GM19239 (cell line): ENCODE data around the gene SUPT5H.
A peak's percentile ranks its signal among the peaks of the same experiment; 100 is the strongest.
"Not testable (repeated sequence)": the region's sequence is repeated elsewhere in the genome, so short reads cannot be mapped to it uniquely, and the experiment has no call there.

Experiments
- DNase-seq: peaks from one replicate; pipeline ENCODE4 v3.0.0; 2011; ENCODE audit warnings: low spot score; ENCODE audit not compliant: insufficient read length
- FAIRE-seq: peaks from 2 replicates; lab custom pipeline; 2011; peaks lifted over from hg19 to GRCh38; lab: Jason Lieb, UNC

The SUPT5H gene

GRCh38 chr19:39449116-39449797 lies 3.9 kb downstream of the SUPT5H start:
- FAIRE-seq (no peak), DNase-seq (no peak)

- not testable (repeated sequence) for DNase-seq, FAIRE-seq
Observed at GRCh38 chr19:39451257-39451656, 5.9 kb downstream of the SUPT5H start.

- DNase-seq, result no peak
- FAIRE-seq, result no peak
Observed at GRCh38 chr19:39463403-39463802, 18.0 kb downstream of the SUPT5H start.

- DNase-seq (no peak), FAIRE-seq (no peak)
Observed at GRCh38 chr19:39465956-39466747, 20.8 kb downstream of the SUPT5H start.

GRCh38 chr19:39467941-39468340 lies 22.6 kb downstream of the SUPT5H start:
- DNase-seq, result no peak
- FAIRE-seq, result no peak

GRCh38 chr19:39469036-39469435 lies 23.7 kb downstream of the SUPT5H start:
- no peak for DNase-seq

GRCh38 chr19:39469567-39469966 lies 24.2 kb downstream of the SUPT5H start:
- no peak for DNase-seq
- FAIRE-seq, result no peak

More at GRCh38 chr19:39469036-39469435, 23.7 kb downstream of the SUPT5H start:
- no peak for FAIRE-seq

- DNase-seq, result no peak
- no peak for FAIRE-seq
Observed at GRCh38 chr19:39470724-39471339, 25.4 kb downstream of the SUPT5H start.

GRCh38 chr19:39471756-39472536 lies 26.6 kb downstream of the SUPT5H start:
- DNase-seq (no peak), FAIRE-seq (no peak)

GRCh38 chr19:39472746-39473442 lies 27.5 kb downstream of the SUPT5H start:
- no peak for DNase-seq
- no peak for FAIRE-seq

- FAIRE-seq (no peak), DNase-seq (no peak)
Observed at GRCh38 chr19:39473443-39473960, 28.1 kb downstream of the SUPT5H start.

GRCh38 chr19:39474139-39474620 lies 28.8 kb downstream of the SUPT5H start:
- no peak for FAIRE-seq
- DNase-seq, result no peak

GRCh38 chr19:39475748-39476147 lies 30.4 kb downstream of the SUPT5H start:
- no peak for FAIRE-seq
- no peak for DNase-seq

- DNase-seq, FAIRE-seq: not testable (repeated sequence)
Observed at GRCh38 chr19:39479319-39479801, 34.0 kb downstream of the SUPT5H start.

- no peak for FAIRE-seq
Observed at GRCh38 chr19:39479916-39480315, 34.5 kb downstream of the SUPT5H start.

GRCh38 chr19:39480337-39481228 lies 35.2 kb downstream of the SUPT5H start, which contains the start of gene TIMM50:
Gene TIMM50, plus strand, starts transcription at chr19:39480838. Its CDS starts 16 bp downstream, at chr19:39480854.
- peak; percentile 88 for DNase-seq
- peak; percentile 97 for FAIRE-seq

More at GRCh38 chr19:39479916-39480315, 34.5 kb downstream of the SUPT5H start:
- no peak for DNase-seq

GRCh38 chr19:39481229-39481545 lies 35.8 kb downstream of the SUPT5H start:
- DNase-seq, result no peak
- no peak for FAIRE-seq

GRCh38 chr19:39481676-39482075 lies 36.3 kb downstream of the SUPT5H start:
- FAIRE-seq, result no peak
- DNase-seq, result no peak
